Transverse colon (tissue), 4 donors: Measurements from ENCODE around the gene SLC6A9. TPM values are rescaled to one million over a fixed set of nuclear protein-coding genes. Genes with fewer than 3 reads are reported as not detected.

Experiments used
- DNase-seq: peaks from one replicate; pipeline ENCODE4 v3.0.0-alpha.2; 2019
- H3K27ac ChIP-seq, 4 donors: fragments of 200-600 bp; sonication (generic); 2 replicates each; pipeline ENCODE4 v1.5.1; 2016 to 2018; ENCODE audit warnings: inconsistent platforms in 4 of 4
- H3K27me3 ChIP-seq: fragments of 200-600 bp; sonication (generic); 2 replicates; pipeline ENCODE4 v1.5.1; 2017; ENCODE audit warnings: inconsistent platforms
- H3K36me3 ChIP-seq, 4 donors: fragments of 200-600 bp; sonication (generic); 2 replicates each; pipeline ENCODE4 v1.5.1; 2017 to 2019; ENCODE audit warnings: inconsistent platforms in 4 of 4
- H3K4me1 ChIP-seq, 4 donors: fragments of 200-600 bp; sonication (generic); 2 replicates each; pipeline ENCODE4 v1.5.1; 2017 to 2020; ENCODE audit warnings: inconsistent platforms in 4 of 4
- H3K4me3 ChIP-seq, 4 donors: fragments of 200-600 bp; sonication (generic); 1 replicate in 1 of 4; 2 replicates in 3 of 4; pipeline versions ENCODE4 v1.5.1 to v1.6.1; 2017 to 2019; ENCODE audit warnings: inconsistent platforms in 4 of 4
- H3K9me3 ChIP-seq, 2 donors: fragments of 200-600 bp; sonication (generic); 2 replicates each; pipeline ENCODE4 v1.5.1; 2017 to 2019; ENCODE audit warnings: inconsistent platforms in 2 of 2
- CTCF ChIP-seq, 5 experiments: fragments of 200-600 bp in 3 of 5; fragments of 450-650 bp in 2 of 5; sonication (generic) in 3 of 5; IDR thresholded peaks; 1 replicate in 2 of 5; 2 replicates in 3 of 5; pipeline ENCODE4 v1.5.1; 2016 to 2017; ENCODE audit warnings: antibody characterized with exemption in 5 of 5, inconsistent platforms in 3 of 5, mild to moderate bottlenecking in 2 of 5, moderate library complexity in 1 of 5
- EP300 ChIP-seq: sonication (generic); formaldehyde crosslinking; IDR thresholded peaks from one replicate; pipeline ENCODE4 v1.6.1; 2017; ENCODE audit warnings: antibody characterized with exemption, low read depth
- POLR2A ChIP-seq: fragments of 450-650 bp; IDR thresholded peaks from one replicate; pipeline ENCODE4 v1.6.1; 2016; ENCODE audit warnings: antibody characterized with exemption, mild to moderate bottlenecking, moderate library complexity
- POLR2AphosphoS5 ChIP-seq, 3 donors: sonication (generic); formaldehyde crosslinking; IDR thresholded peaks; one replicate each; pipeline ENCODE4 v1.6.1; 2016; ENCODE audit warnings: antibody characterized with exemption in 3 of 3
- WGBS, 2 donors: methylation state at CpG; one replicate each; pipeline ENCODE4 v1.1.5; 2018; ENCODE audit warnings: low coverage in 1 of 2; 5-methylcytosine and 5-hydroxymethylcytosine counted together
- in situ Hi-C, 4 donors: fragments of 200-750 bp; cut with MboI; loops; one replicate each; pipeline versions ENCODE4 v1.15.0 to v1.15.1; 2017; ENCODE audit warnings: low sequenced_read_pairs in 3 of 4, low pct_ligation_motif_present in 1 of 4, low pct_unique_long_range_greater_than_20kb in 1 of 4
- intact Hi-C: fragments of 100-400 bp; cut with DNase I; formaldehyde crosslinking; loops from one replicate; pipeline ENCODE4 v1.15.1; 2023; ENCODE audit warnings: low total_unique reads
- total RNA-seq, 4 donors: library from RNA; depleted of rRNA; stranded (reverse); fragments of >200 nt; gene quantifications; one replicate each; pipeline ENCODE4 v1.1.0, GENCODE V29; 2016

SLC6A9 gene
- total RNA-seq, 4 donors from 2014 or later: 22.4 to 31.8 (median 29.5) TPM

GRCh38 chr1:44076066-44076465 is 44.8 kb upstream of the SLC6A9 start:
- intact Hi-C loops (no loop called here), in situ Hi-C loops (no loop called here)
- Histone ChIP-seq H3K27ac (no peak overlapping the region), H3K4me1 (peaks cover 0 to 14% (median 6%) of the 10 kb centered on the region in 4 donors), H3K4me3 (no peak overlapping the region), H3K27me3 (no peaks in the 10 kb centered on the region), H3K9me3 (no peaks in the 10 kb centered on the region), H3K36me3 (no peaks in the 10 kb centered on the region)
- DNase-seq: no peak
- no peak for TF ChIP-seq EP300
- WGBS, 2 donors: 70% methylated on average over 1 of the region's 1 CpG; no CpG with 5 or more reads in 1 of the 2 donors

- Histone ChIP-seq H3K36me3 (no peaks in the 10 kb centered on the region), H3K27ac (peak overlapping the region in 1 of 4 donors; percentile 25), H3K4me1 (peaks cover 0 to 14% (median 6%) of the 10 kb centered on the region in 4 donors), H3K27me3 (no peaks in the 10 kb centered on the region), H3K4me3 (no peak overlapping the region), H3K9me3 (no peaks in the 10 kb centered on the region)
- peak in 1 of 3 donors; percentile 47 for TF ChIP-seq POLR2AphosphoS5 (IDR thresholded peaks at IDR 0.05)
- no peak for TF ChIP-seq CTCF (IDR thresholded peaks at IDR 0.05)
- no peak for DNase-seq
- intact Hi-C loops (no loop called here), in situ Hi-C loops (no loop called here)
- WGBS, 2 donors: 52 to 64% methylated on average over 3 of the region's 3 CpGs
These were observed 43.2 kb upstream of the SLC6A9 start for GRCh38 chr1:44074415-44074814.

- no peaks in the 10 kb centered on the region for H3K36me3 ChIP-seq
- no peak for DNase-seq
- no peak overlapping the region for H3K27ac ChIP-seq
- no peak overlapping the region for H3K4me3 ChIP-seq
- 64 to 70% methylated on average over 1 to 2 of the region's 2 CpGs for WGBS, 2 donors
- intact Hi-C loops: no loop called here
- H3K27me3 ChIP-seq: no peaks in the 10 kb centered on the region
- TF ChIP-seq CTCF (IDR thresholded peaks at IDR 0.05) (no peak), POLR2A (no peak), POLR2AphosphoS5 (IDR thresholded peaks at IDR 0.05) (no peak), EP300 (no peak)
- in situ Hi-C loops: no loop called here
- H3K4me1 ChIP-seq: peaks cover 0 to 11% (median 6%) of the 10 kb centered on the region in 4 donors
- H3K9me3 ChIP-seq: no peaks in the 10 kb centered on the region
These were observed 42.3 kb upstream of the SLC6A9 start for GRCh38 chr1:44073528-44073927.

GRCh38 chr1:44072821-44073220 is 41.6 kb upstream of the SLC6A9 start:
- intact Hi-C loops (no loop called here), in situ Hi-C loops (no loop called here)
- peaks cover 0 to 5% (median 4%) of the 10 kb centered on the region in 4 donors for H3K4me1 ChIP-seq
- H3K27me3 ChIP-seq: no peaks in the 10 kb centered on the region
- TF ChIP-seq POLR2A (no peak), POLR2AphosphoS5 (IDR thresholded peaks at IDR 0.05) (no peak), EP300 (no peak), CTCF (IDR thresholded peaks at IDR 0.05) (no peak)
- no peak for DNase-seq
- H3K9me3 ChIP-seq: no peaks in the 10 kb centered on the region
- WGBS, 2 donors: 81 to 92% methylated on average over 2 of the region's 2 CpGs
- no peak overlapping the region for H3K4me3 ChIP-seq
- H3K27ac ChIP-seq: no peak overlapping the region
- H3K36me3 ChIP-seq: no peaks in the 10 kb centered on the region

GRCh38 chr1:44072204-44072603 is 40.9 kb upstream of the SLC6A9 start:
- DNase-seq: no peak
- intact Hi-C loops: no loop called here
- no peaks in the 10 kb centered on the region for H3K27me3 ChIP-seq
- H3K36me3 ChIP-seq: no peaks in the 10 kb centered on the region
- H3K4me1 ChIP-seq: no peaks in the 10 kb centered on the region
- no peaks in the 10 kb centered on the region for H3K9me3 ChIP-seq
- TF ChIP-seq POLR2AphosphoS5 (IDR thresholded peaks at IDR 0.05) (no peak), CTCF (IDR thresholded peaks at IDR 0.05) (no peak), EP300 (no peak), POLR2A (no peak)
- H3K4me3 ChIP-seq: no peak overlapping the region
- H3K27ac ChIP-seq: no peak overlapping the region
- in situ Hi-C loops: no loop called here
